HEK293 (cell line): ENCODE measurements around the gene ANP32A.

ENCODE experiments used
- SP2 ChIP-seq: fragments of 450-650 bp; formaldehyde crosslinking; IDR thresholded peaks from 2 replicates; pipeline ENCODE4 v1.5.1; 2016; ENCODE audit warnings: missing biosample characterization, missing genetic modification characterization
- ZNF138 ChIP-seq: fragments of 450-650 bp; formaldehyde crosslinking; IDR thresholded peaks from 2 replicates; pipeline ENCODE4 v1.5.1; 2016; ENCODE audit warnings: missing biosample characterization, missing genetic modification characterization, borderline replicate concordance
- ZNF202 ChIP-seq: fragments of 450-650 bp; formaldehyde crosslinking; IDR thresholded peaks from 2 replicates; pipeline ENCODE4 v1.5.1; 2016; ENCODE audit warnings: missing biosample characterization, missing genetic modification characterization, borderline replicate concordance
- ZNF335 ChIP-seq: fragments of 450-650 bp; formaldehyde crosslinking; conservative IDR thresholded peaks from 2 replicates; pipeline ENCODE4 v1.5.1; 2016; ENCODE audit warnings: missing biosample characterization, missing genetic modification characterization
- ZNF76 ChIP-seq: fragments of 450-650 bp; formaldehyde crosslinking; IDR thresholded peaks from 2 replicates; pipeline ENCODE4; 2016; ENCODE audit warnings: low read depth, missing biosample characterization, missing genetic modification characterization, borderline replicate concordance
- ZNF776 ChIP-seq: fragments of 450-650 bp; formaldehyde crosslinking; IDR thresholded peaks from 2 replicates; pipeline ENCODE4 v1.5.0; 2017; ENCODE audit warnings: missing biosample characterization, missing genetic modification characterization, borderline replicate concordance
- TF ChIP-seq, protein P1 (sequence below): fragments of 450-650 bp; formaldehyde crosslinking; IDR thresholded peaks from 2 replicates; pipeline ENCODE4 v1.5.1; 2017; ENCODE audit warnings: missing biosample characterization, missing genetic modification characterization
- TF ChIP-seq, protein P2 (sequence below): fragments of 450-650 bp; formaldehyde crosslinking; IDR thresholded peaks from 2 replicates; pipeline ENCODE4 v1.5.1; 2017; ENCODE audit warnings: missing biosample characterization, mild to moderate bottlenecking, missing genetic modification characterization, moderate library complexity
- TF ChIP-seq, protein P3 (sequence below): fragments of 450-650 bp; formaldehyde crosslinking; IDR thresholded peaks from 2 replicates; pipeline ENCODE4 v1.5.1; 2016; ENCODE audit warnings: missing biosample characterization, missing genetic modification characterization
- TF ChIP-seq, protein P4 (sequence below): fragments of 450-650 bp; formaldehyde crosslinking; IDR thresholded peaks from 2 replicates; pipeline ENCODE4 v1.5.1; 2016; ENCODE audit warnings: missing biosample characterization, missing genetic modification characterization

DNA sequence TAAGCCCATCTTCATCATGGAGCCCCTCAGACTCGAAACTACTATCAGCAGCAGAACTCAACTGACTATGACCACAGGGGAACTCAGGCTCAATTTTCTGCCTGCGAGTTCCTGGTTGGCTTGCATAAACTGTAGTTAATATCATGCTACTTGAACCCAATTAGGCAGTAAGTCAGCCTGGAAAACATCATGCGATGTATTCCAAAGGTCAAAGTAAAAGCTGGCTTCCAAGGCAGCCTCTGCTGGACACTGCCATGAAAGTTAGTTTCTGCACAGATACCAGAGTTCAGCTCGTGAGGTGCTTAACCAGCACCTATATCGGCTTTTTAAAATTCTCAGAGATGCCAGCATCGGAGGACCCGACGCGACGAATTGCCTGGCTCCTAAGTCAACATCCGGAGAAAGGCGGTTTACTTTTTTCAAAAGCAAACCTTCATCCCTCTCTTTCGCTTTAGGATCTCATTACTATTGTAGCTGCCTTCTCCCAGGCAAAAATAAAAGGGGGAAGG lies 3.8 kb downstream of the ANP32A start:
- TF ChIP-seq, protein P1, sequence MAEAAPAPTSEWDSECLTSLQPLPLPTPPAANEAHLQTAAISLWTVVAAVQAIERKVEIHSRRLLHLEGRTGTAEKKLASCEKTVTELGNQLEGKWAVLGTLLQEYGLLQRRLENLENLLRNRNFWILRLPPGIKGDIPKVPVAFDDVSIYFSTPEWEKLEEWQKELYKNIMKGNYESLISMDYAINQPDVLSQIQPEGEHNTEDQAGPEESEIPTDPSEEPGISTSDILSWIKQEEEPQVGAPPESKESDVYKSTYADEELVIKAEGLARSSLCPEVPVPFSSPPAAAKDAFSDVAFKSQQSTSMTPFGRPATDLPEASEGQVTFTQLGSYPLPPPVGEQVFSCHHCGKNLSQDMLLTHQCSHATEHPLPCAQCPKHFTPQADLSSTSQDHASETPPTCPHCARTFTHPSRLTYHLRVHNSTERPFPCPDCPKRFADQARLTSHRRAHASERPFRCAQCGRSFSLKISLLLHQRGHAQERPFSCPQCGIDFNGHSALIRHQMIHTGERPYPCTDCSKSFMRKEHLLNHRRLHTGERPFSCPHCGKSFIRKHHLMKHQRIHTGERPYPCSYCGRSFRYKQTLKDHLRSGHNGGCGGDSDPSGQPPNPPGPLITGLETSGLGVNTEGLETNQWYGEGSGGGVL (tag by site-specific recombination): no peak
- TF ChIP-seq SP2 (tag by site-specific recombination): no peak
- TF ChIP-seq, protein P2, sequence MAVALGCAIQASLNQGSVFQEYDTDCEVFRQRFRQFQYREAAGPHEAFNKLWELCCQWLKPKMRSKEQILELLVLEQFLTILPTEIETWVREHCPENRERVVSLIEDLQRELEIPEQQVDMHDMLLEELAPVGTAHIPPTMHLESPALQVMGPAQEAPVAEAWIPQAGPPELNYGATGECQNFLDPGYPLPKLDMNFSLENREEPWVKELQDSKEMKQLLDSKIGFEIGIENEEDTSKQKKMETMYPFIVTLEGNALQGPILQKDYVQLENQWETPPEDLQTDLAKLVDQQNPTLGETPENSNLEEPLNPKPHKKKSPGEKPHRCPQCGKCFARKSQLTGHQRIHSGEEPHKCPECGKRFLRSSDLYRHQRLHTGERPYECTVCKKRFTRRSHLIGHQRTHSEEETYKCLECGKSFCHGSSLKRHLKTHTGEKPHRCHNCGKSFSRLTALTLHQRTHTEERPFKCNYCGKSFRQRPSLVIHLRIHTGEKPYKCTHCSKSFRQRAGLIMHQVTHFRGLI (tag by site-specific recombination): no peak
- TF ChIP-seq, protein P3, sequence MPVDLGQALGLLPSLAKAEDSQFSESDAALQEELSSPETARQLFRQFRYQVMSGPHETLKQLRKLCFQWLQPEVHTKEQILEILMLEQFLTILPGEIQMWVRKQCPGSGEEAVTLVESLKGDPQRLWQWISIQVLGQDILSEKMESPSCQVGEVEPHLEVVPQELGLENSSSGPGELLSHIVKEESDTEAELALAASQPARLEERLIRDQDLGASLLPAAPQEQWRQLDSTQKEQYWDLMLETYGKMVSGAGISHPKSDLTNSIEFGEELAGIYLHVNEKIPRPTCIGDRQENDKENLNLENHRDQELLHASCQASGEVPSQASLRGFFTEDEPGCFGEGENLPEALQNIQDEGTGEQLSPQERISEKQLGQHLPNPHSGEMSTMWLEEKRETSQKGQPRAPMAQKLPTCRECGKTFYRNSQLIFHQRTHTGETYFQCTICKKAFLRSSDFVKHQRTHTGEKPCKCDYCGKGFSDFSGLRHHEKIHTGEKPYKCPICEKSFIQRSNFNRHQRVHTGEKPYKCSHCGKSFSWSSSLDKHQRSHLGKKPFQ: no peak
- TF ChIP-seq ZNF76: no peak
- no peak for TF ChIP-seq ZNF776 (tag by site-specific recombination)
- no peak for TF ChIP-seq ZNF335
- no peak for TF ChIP-seq ZNF138 (tag by site-specific recombination)
- no peak for TF ChIP-seq ZNF202 (tag by site-specific recombination)
- TF ChIP-seq, protein P4, sequence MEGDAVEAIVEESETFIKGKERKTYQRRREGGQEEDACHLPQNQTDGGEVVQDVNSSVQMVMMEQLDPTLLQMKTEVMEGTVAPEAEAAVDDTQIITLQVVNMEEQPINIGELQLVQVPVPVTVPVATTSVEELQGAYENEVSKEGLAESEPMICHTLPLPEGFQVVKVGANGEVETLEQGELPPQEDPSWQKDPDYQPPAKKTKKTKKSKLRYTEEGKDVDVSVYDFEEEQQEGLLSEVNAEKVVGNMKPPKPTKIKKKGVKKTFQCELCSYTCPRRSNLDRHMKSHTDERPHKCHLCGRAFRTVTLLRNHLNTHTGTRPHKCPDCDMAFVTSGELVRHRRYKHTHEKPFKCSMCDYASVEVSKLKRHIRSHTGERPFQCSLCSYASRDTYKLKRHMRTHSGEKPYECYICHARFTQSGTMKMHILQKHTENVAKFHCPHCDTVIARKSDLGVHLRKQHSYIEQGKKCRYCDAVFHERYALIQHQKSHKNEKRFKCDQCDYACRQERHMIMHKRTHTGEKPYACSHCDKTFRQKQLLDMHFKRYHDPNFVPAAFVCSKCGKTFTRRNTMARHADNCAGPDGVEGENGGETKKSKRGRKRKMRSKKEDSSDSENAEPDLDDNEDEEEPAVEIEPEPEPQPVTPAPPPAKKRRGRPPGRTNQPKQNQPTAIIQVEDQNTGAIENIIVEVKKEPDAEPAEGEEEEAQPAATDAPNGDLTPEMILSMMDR (tag by site-specific recombination): no peak
